Vagina (tissue), 2 donors: ENCODE measurements around the gene DNAJB7.
"Not testable (repeated sequence)": the region's sequence is repeated elsewhere in the genome, so short reads cannot be mapped to it uniquely, and the experiment has no call there.

ENCODE experiments used
- POLR2AphosphoS5 ChIP-seq, 2 donors: sonication (generic); formaldehyde crosslinking; IDR thresholded peaks; one replicate each; pipeline ENCODE4 v1.9.0; 2017; ENCODE audit warnings: antibody characterized with exemption in 2 of 2, mild to moderate bottlenecking in 2 of 2, low read depth in 1 of 2; ENCODE audit not compliant: insufficient read depth in 1 of 2
- TF ChIP-seq, protein P1 (sequence below), 3 experiments: fragments of 450-650 bp in 2 of 3; fragments of 200-600 bp in 1 of 3; sonication (generic) in 1 of 3; IDR thresholded peaks; one replicate each; pipeline ENCODE4 v1.5.1; 2017 to 2019; ENCODE audit warnings: antibody characterized with exemption in 3 of 3, mild to moderate bottlenecking in 2 of 3, moderate library complexity in 2 of 3

DNA sequence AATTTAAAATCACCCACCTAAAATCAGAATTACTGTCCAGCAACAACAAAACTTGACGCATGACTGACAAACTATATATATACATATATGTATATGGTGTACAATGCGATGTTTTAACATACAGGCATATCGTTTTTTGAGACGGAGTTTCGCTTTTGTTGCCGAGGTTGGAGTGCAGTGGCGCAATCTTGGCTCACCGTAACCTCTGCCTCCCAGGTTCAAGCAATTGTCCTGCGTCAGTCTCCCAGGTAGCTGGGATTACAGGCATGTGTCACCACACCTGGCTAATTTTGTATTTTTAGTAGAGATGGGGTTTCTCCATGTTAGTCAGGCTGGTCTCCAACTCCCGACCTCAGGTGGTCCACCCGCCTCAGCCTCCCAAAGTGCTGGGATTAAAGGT is 16.1 kb downstream of the DNAJB7 start:
- TF ChIP-seq POLR2AphosphoS5 (IDR thresholded peaks at IDR 0.05; ENCODE audit: insufficient read depth in 1 of 2, low read depth in 1 of 2) = not testable (repeated sequence)
- TF ChIP-seq, protein P1, sequence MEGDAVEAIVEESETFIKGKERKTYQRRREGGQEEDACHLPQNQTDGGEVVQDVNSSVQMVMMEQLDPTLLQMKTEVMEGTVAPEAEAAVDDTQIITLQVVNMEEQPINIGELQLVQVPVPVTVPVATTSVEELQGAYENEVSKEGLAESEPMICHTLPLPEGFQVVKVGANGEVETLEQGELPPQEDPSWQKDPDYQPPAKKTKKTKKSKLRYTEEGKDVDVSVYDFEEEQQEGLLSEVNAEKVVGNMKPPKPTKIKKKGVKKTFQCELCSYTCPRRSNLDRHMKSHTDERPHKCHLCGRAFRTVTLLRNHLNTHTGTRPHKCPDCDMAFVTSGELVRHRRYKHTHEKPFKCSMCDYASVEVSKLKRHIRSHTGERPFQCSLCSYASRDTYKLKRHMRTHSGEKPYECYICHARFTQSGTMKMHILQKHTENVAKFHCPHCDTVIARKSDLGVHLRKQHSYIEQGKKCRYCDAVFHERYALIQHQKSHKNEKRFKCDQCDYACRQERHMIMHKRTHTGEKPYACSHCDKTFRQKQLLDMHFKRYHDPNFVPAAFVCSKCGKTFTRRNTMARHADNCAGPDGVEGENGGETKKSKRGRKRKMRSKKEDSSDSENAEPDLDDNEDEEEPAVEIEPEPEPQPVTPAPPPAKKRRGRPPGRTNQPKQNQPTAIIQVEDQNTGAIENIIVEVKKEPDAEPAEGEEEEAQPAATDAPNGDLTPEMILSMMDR (IDR thresholded peaks at IDR 0.05) = not testable (repeated sequence)
